ENCODE measurements around the gene SLC7A1. TPM values are rescaled to one million over a fixed set of nuclear protein-coding genes. Genes with fewer than 3 reads are reported as not detected.
A peak's percentile ranks its signal among the peaks of the same experiment; 100 is the strongest.

The SLC7A1 gene
- total RNA-seq, 1 donor = 28.1 TPM

- no peak for TF ChIP-seq CTCF (IDR thresholded peaks at IDR 0.05; ENCODE audit: insufficient read depth, low read depth, low read length)
These were observed 89.5 kb downstream of the SLC7A1 start for GRCh38 chr13:29505950-29506349.

GRCh38 chr13:29505511-29505910, 90.0 kb downstream of the SLC7A1 start:
- H3K4me3 ChIP-seq (ENCODE audit: low read depth, low read length) = no peak overlapping the region
- no peak for TF ChIP-seq CTCF (IDR thresholded peaks at IDR 0.05; ENCODE audit: insufficient read depth, low read depth, low read length)
- no peak for DNase-seq (ENCODE audit: low read depth)

More at GRCh38 chr13:29505950-29506349, 89.5 kb downstream of the SLC7A1 start:
- no peak for DNase-seq (ENCODE audit: low read depth)
- H3K4me3 ChIP-seq (ENCODE audit: low read depth, low read length) = no peak overlapping the region

DNA sequence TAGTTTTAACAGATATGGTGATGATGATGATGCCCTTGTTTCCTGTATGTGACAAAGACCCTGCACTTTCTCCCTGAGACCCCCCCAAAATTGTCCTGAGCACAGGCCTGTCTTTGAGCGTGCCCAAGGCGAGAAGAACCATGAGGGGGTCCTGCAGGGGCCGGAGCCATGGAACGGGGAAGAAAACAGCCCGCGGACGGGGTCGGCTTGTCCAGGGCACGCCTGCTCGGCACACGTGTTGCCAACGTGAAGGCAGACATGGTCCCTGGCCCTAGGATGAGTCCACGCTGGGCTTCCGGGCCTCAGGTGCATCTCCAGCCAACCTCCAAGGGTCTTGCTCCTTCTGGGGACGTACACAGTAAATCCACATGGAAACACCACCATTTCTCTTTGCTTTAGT, 90.8 kb downstream of the SLC7A1 start:
- TF ChIP-seq CTCF (IDR thresholded peaks at IDR 0.05; ENCODE audit: insufficient read depth, low read depth, low read length) = no peak
- no peak for DNase-seq (ENCODE audit: low read depth)
- no peak overlapping the region for H3K4me3 ChIP-seq (ENCODE audit: low read depth, low read length)

GRCh38 chr13:29503041-29503837, 92.2 kb downstream of the SLC7A1 start:
- no peak for TF ChIP-seq CTCF (IDR thresholded peaks at IDR 0.05; ENCODE audit: insufficient read depth, low read depth, low read length)
- no peak for DNase-seq (ENCODE audit: low read depth)
- H3K4me3 ChIP-seq (ENCODE audit: low read depth, low read length) = peak overlapping the region; percentile 9

- TF ChIP-seq CTCF (IDR thresholded peaks at IDR 0.05; ENCODE audit: insufficient read depth, low read depth, low read length) = no peak
- DNase-seq (ENCODE audit: low read depth) = no peak
- H3K4me3 ChIP-seq (ENCODE audit: low read depth, low read length) = peak overlapping the region; percentile 9
These were observed 93.0 kb downstream of the SLC7A1 start for GRCh38 chr13:29502391-29503008.

GRCh38 chr13:29501674-29502073, 93.8 kb downstream of the SLC7A1 start:
- no peak for DNase-seq (ENCODE audit: low read depth)
- TF ChIP-seq CTCF (IDR thresholded peaks at IDR 0.05; ENCODE audit: insufficient read depth, low read depth, low read length) = no peak

More at GRCh38 chr13:29501674-29502073, 93.8 kb downstream of the SLC7A1 start:
- no peak overlapping the region for H3K4me3 ChIP-seq (ENCODE audit: low read depth, low read length)

All from fibroblast of villous mesenchyme (primary cell).